GM23338 (cell line): ENCODE results near the gene RSU1. TPM values are rescaled to one million over a fixed set of nuclear protein-coding genes. Genes with fewer than 3 reads are reported as not detected.

Experiments used
- ATAC-seq: fragments of 200-7000 bp; cut with Tn5 transposase; 3 replicates; pipeline ENCODE4 v1.9.1; 2020
- DNase-seq: peaks from one replicate; pipeline ENCODE4 v3.0.0-alpha.2; 2015; ENCODE audit warnings: low spot score
- H2AFZ ChIP-seq: fragments of 200-600 bp; sonication (generic); 2 replicates; pipeline ENCODE4 v1.8.0; 2016; ENCODE audit warnings: antibody characterized with exemption, mild to moderate bottlenecking, moderate library complexity
- H3F3A ChIP-seq: fragments of 200-600 bp; sonication (generic); replicated peaks from 2 replicates; pipeline ENCODE4 v1.8.0; 2017; ENCODE audit warnings: antibody characterized with exemption, mixed run types, low read depth
- H3K27ac ChIP-seq: fragments of 200-600 bp; sonication (generic); 2 replicates; pipeline ENCODE4 v1.6.1; 2016; ENCODE audit warnings: low read depth
- H3K27me3 ChIP-seq: fragments of 200-600 bp; sonication (generic); 2 replicates; pipeline ENCODE4 v1.8.0; 2016; ENCODE audit warnings: mild to moderate bottlenecking, mixed run types, moderate library complexity; ENCODE audit not compliant: insufficient read depth
- H3K36me3 ChIP-seq: fragments of 200-600 bp; sonication (generic); 2 replicates; pipeline ENCODE4 v1.8.0; 2016; ENCODE audit warnings: mild to moderate bottlenecking; ENCODE audit not compliant: insufficient read depth
- H3K4me1 ChIP-seq: fragments of 200-600 bp; sonication (generic); 2 replicates; pipeline ENCODE4 v1.8.0; 2016; ENCODE audit warnings: mild to moderate bottlenecking, moderate library complexity; ENCODE audit not compliant: insufficient read depth
- H3K4me2 ChIP-seq: fragments of 200-600 bp; sonication (generic); 2 replicates; pipeline ENCODE4 v1.7.1; 2017; ENCODE audit warnings: mixed run types
- H3K4me3 ChIP-seq: fragments of 200-600 bp; sonication (generic); 2 replicates; pipeline ENCODE4 v1.6.1; 2016; ENCODE audit warnings: mixed run types
- H3K79me2 ChIP-seq: fragments of 200-600 bp; sonication (generic); replicated peaks from 2 replicates; pipeline ENCODE4 v1.8.0; 2017; ENCODE audit warnings: mild to moderate bottlenecking; ENCODE audit not compliant: insufficient read depth
- H3K9me2 ChIP-seq: fragments of 200-600 bp; sonication (generic); 2 replicates; pipeline ENCODE4 v1.8.0; 2017; ENCODE audit not compliant: insufficient read depth
- H4K20me1 ChIP-seq: fragments of 200-600 bp; sonication (generic); replicated peaks from 2 replicates; pipeline ENCODE4 v1.8.0; 2017; ENCODE audit warnings: mild to moderate bottlenecking; ENCODE audit not compliant: insufficient read depth
- H3K27ac Mint-ChIP-seq: 2 replicates; pipeline ENCODE4 v1.8.0; 2020; ENCODE audit warnings: inconsistent platforms, mild to moderate bottlenecking, moderate library complexity, mixed read lengths
- H3K27me3 Mint-ChIP-seq: 3 replicates; pipeline ENCODE4 v1.8.0; 2022; ENCODE audit warnings: low read depth, mild to moderate bottlenecking, moderate library complexity, mixed read lengths, inconsistent platforms; ENCODE audit not compliant: insufficient read depth, poor library complexity
- H3K36me3 Mint-ChIP-seq: 3 replicates; pipeline ENCODE4 v1.8.0; 2021; ENCODE audit warnings: low read depth, mild to moderate bottlenecking, inconsistent platforms, moderate library complexity, mixed read lengths
- H3K4me1 Mint-ChIP-seq: 3 replicates; pipeline ENCODE4 v1.8.0; 2020; ENCODE audit warnings: mild to moderate bottlenecking, inconsistent platforms, mixed read lengths
- H3K4me3 Mint-ChIP-seq: 3 replicates; pipeline ENCODE4 v1.8.0; 2021; ENCODE audit warnings: moderate library complexity, mild to moderate bottlenecking, inconsistent platforms, mixed read lengths
- H3K9me3 Mint-ChIP-seq: 3 replicates; pipeline ENCODE4 v1.8.0; 2020; ENCODE audit warnings: moderate library complexity, mild to moderate bottlenecking, inconsistent platforms, mixed read lengths
- EZH2 ChIP-seq: fragments of 200-600 bp; sonication (generic); IDR thresholded peaks from one replicate; pipeline ENCODE4 v1.8.0; 2017; ENCODE audit warnings: antibody characterized with exemption, mild to moderate bottlenecking, low read depth; ENCODE audit not compliant: unreplicated experiment
- STAT1 ChIP-seq: IDR thresholded peaks from one replicate; pipeline ENCODE4 v1.6.1; 2016; ENCODE audit warnings: antibody characterized with exemption; ENCODE audit not compliant: unreplicated experiment
- ZNF331 ChIP-seq: fragments of 250-450 bp; sonication (Bioruptor Pico); IDR thresholded peaks from 2 replicates; pipeline ENCODE4 v1.5.0; 2020; ENCODE audit warnings: low read depth, mild to moderate bottlenecking, moderate library complexity
- polyA plus RNA-seq: library from polyadenylated mRNA; unstranded; fragments of >200 nt; fragmentation: Nextera tagmentation; extraction: Ambion mirVana; gene quantifications from 2 replicates; pipeline ENCODE4 v1.2.1, GENCODE V29; 2016
- total RNA-seq: library from RNA; depleted of rRNA; stranded (reverse); fragments of >200 nt; shearing (Covaris generic); gene quantifications from 2 replicates; pipeline ENCODE4 v1.2.3, GENCODE V29; 2014
- TF ChIP-seq, protein P1 (sequence below), 2 experiments: fragments of 200-600 bp in 1 of 2; sonication (generic) in 1 of 2; conservative IDR thresholded peaks; 2 replicates each; pipeline versions ENCODE4 v1.5.1 to v1.6.1; 2016 to 2017; ENCODE audit warnings: antibody characterized with exemption in 2 of 2, low read depth in 2 of 2, mild to moderate bottlenecking in 2 of 2, moderate library complexity in 1 of 2
- TF ChIP-seq, protein P2 (sequence below): IDR thresholded peaks from one replicate; pipeline ENCODE4 v1.6.1; 2018; ENCODE audit warnings: antibody characterized with exemption; ENCODE audit not compliant: unreplicated experiment
- TF ChIP-seq, protein P3 (sequence below): fragments of 250-450 bp; sonication (Bioruptor Pico); IDR thresholded peaks from 2 replicates; pipeline ENCODE4 v1.5.0; 2020; ENCODE audit warnings: mild to moderate bottlenecking, moderate library complexity
- TF ChIP-seq, protein P4 (sequence below): IDR thresholded peaks from 2 replicates; pipeline ENCODE4 v1.6.1; 2016; ENCODE audit warnings: antibody characterized with exemption

The RSU1 gene
- total and polyA plus RNA-seq, 2 experiments from 2014 or later: 62.7 to 96.2 TPM

DNA sequence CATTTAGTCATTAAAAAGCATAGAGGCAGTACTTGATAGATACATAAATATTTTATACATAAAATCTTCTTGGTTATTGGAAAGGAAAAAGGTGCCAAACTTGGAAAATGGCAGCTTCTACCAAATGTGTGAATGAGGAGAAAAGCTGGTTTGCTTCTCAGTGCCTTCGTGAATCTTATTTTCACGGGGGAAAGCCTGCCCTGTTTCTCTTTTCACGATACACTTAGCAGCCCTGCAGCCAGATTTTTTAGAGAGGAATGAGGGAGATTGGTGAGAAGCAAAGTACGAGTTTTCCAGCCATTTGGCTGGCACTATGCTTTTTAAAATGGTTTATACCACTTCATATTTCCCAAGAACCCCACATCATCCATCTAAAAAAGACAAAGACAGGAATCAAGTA is 272.6 kb downstream of the RSU1 start (continued):
- TF ChIP-seq, protein P1, sequence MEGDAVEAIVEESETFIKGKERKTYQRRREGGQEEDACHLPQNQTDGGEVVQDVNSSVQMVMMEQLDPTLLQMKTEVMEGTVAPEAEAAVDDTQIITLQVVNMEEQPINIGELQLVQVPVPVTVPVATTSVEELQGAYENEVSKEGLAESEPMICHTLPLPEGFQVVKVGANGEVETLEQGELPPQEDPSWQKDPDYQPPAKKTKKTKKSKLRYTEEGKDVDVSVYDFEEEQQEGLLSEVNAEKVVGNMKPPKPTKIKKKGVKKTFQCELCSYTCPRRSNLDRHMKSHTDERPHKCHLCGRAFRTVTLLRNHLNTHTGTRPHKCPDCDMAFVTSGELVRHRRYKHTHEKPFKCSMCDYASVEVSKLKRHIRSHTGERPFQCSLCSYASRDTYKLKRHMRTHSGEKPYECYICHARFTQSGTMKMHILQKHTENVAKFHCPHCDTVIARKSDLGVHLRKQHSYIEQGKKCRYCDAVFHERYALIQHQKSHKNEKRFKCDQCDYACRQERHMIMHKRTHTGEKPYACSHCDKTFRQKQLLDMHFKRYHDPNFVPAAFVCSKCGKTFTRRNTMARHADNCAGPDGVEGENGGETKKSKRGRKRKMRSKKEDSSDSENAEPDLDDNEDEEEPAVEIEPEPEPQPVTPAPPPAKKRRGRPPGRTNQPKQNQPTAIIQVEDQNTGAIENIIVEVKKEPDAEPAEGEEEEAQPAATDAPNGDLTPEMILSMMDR (conservative IDR thresholded peaks at IDR 0.05; ENCODE audit: low read depth in 2 of 2): no peak
- TF ChIP-seq ZNF331 (CRISPR knock-in tag) (no peak), STAT1 (no peak)
- TF ChIP-seq, protein P2, sequence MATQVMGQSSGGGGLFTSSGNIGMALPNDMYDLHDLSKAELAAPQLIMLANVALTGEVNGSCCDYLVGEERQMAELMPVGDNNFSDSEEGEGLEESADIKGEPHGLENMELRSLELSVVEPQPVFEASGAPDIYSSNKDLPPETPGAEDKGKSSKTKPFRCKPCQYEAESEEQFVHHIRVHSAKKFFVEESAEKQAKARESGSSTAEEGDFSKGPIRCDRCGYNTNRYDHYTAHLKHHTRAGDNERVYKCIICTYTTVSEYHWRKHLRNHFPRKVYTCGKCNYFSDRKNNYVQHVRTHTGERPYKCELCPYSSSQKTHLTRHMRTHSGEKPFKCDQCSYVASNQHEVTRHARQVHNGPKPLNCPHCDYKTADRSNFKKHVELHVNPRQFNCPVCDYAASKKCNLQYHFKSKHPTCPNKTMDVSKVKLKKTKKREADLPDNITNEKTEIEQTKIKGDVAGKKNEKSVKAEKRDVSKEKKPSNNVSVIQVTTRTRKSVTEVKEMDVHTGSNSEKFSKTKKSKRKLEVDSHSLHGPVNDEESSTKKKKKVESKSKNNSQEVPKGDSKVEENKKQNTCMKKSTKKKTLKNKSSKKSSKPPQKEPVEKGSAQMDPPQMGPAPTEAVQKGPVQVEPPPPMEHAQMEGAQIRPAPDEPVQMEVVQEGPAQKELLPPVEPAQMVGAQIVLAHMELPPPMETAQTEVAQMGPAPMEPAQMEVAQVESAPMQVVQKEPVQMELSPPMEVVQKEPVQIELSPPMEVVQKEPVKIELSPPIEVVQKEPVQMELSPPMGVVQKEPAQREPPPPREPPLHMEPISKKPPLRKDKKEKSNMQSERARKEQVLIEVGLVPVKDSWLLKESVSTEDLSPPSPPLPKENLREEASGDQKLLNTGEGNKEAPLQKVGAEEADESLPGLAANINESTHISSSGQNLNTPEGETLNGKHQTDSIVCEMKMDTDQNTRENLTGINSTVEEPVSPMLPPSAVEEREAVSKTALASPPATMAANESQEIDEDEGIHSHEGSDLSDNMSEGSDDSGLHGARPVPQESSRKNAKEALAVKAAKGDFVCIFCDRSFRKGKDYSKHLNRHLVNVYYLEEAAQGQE: no peak

DNA sequence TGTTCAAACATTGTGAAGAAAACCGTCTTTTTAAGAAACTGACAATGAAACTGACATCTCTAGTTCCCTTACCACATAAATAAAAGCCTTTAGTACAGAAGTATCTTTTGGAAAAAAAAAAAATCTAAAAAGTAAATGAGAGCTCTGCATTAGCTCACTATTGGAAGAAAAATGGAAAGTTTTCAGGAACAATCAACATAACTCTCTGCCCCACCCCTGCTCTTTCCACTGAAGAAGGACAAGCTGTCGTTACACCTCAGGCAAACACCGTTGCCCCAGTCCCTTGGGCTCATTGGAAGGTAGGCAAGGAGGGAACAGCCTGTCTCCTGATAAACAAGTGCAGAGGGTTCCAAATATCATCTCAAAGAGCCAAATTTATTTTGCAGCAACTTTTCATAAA is 273.1 kb downstream of the RSU1 start:
- Mint-ChIP-seq H3K27me3 (peaks cover 2% of the 10 kb centered on the region), H3K36me3 (no peaks in the 10 kb centered on the region), H3K9me3 (no peaks in the 10 kb centered on the region; the same call in 2 of the 3 replicates), H3K4me1 (peaks cover 2% of the 10 kb centered on the region; the same call in 2 of the 3 replicates), H3K4me3 (no peak overlapping the region), H3K27ac (no peak overlapping the region)
- no peak overlapping the region for H3K27ac ChIP-seq
- H3K36me3 ChIP-seq: no peaks in the 10 kb centered on the region
- H4K20me1 ChIP-seq: no peaks in the 10 kb centered on the region
- DNase-seq: no peak
- H3K4me2 ChIP-seq: no peak overlapping the region
- no peaks in the 10 kb centered on the region for H3K79me2 ChIP-seq
- H3K4me1 ChIP-seq: no peaks in the 10 kb centered on the region
- H3K27me3 ChIP-seq: no peaks in the 10 kb centered on the region
- no peak overlapping the region for H2AFZ ChIP-seq
- no peak overlapping the region for H3K4me3 ChIP-seq
- no peaks in the 10 kb centered on the region for H3F3A ChIP-seq
- TF ChIP-seq, protein P3, sequence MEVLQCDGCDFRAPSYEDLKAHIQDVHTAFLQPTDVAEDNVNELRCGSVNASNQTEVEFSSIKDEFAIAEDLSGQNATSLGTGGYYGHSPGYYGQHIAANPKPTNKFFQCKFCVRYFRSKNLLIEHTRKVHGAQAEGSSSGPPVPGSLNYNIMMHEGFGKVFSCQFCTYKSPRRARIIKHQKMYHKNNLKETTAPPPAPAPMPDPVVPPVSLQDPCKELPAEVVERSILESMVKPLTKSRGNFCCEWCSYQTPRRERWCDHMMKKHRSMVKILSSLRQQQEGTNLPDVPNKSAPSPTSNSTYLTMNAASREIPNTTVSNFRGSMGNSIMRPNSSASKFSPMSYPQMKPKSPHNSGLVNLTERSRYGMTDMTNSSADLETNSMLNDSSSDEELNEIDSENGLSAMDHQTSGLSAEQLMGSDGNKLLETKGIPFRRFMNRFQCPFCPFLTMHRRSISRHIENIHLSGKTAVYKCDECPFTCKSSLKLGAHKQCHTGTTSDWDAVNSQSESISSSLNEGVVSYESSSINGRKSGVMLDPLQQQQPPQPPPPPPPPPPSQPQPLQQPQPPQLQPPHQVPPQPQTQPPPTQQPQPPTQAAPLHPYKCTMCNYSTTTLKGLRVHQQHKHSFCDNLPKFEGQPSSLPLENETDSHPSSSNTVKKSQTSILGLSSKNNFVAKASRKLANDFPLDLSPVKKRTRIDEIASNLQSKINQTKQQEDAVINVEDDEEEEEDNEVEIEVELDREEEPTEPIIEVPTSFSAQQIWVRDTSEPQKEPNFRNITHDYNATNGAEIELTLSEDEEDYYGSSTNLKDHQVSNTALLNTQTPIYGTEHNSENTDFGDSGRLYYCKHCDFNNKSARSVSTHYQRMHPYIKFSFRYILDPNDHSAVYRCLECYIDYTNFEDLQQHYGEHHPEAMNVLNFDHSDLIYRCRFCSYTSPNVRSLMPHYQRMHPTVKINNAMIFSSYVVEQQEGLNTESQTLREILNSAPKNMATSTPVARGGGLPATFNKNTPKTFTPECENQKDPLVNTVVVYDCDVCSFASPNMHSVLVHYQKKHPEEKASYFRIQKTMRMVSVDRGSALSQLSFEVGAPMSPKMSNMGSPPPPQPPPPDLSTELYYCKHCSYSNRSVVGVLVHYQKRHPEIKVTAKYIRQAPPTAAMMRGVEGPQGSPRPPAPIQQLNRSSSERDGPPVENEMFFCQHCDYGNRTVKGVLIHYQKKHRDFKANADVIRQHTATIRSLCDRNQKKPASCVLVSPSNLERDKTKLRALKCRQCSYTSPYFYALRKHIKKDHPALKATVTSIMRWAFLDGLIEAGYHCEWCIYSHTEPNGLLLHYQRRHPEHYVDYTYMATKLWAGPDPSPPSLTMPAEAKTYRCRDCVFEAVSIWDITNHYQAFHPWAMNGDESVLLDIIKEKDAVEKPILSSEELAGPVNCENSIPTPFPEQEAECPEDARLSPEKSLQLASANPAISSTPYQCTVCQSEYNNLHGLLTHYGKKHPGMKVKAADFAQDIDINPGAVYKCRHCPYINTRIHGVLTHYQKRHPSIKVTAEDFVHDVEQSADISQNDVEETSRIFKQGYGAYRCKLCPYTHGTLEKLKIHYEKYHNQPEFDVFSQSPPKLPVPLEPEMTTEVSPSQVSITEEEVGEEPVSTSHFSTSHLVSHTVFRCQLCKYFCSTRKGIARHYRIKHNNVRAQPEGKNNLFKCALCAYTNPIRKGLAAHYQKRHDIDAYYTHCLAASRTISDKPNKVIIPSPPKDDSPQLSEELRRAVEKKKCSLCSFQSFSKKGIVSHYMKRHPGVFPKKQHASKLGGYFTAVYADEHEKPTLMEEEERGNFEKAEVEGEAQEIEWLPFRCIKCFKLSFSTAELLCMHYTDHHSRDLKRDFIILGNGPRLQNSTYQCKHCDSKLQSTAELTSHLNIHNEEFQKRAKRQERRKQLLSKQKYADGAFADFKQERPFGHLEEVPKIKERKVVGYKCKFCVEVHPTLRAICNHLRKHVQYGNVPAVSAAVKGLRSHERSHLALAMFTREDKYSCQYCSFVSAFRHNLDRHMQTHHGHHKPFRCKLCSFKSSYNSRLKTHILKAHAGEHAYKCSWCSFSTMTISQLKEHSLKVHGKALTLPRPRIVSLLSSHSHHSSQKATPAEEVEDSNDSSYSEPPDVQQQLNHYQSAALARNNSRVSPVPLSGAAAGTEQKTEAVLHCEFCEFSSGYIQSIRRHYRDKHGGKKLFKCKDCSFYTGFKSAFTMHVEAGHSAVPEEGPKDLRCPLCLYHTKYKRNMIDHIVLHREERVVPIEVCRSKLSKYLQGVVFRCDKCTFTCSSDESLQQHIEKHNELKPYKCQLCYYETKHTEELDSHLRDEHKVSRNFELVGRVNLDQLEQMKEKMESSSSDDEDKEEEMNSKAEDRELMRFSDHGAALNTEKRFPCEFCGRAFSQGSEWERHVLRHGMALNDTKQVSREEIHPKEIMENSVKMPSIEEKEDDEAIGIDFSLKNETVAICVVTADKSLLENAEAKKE (CRISPR knock-in tag): no peak
- TF ChIP-seq EZH2 (no peak), ZNF331 (CRISPR knock-in tag) (no peak)
- TF ChIP-seq, protein P4, sequence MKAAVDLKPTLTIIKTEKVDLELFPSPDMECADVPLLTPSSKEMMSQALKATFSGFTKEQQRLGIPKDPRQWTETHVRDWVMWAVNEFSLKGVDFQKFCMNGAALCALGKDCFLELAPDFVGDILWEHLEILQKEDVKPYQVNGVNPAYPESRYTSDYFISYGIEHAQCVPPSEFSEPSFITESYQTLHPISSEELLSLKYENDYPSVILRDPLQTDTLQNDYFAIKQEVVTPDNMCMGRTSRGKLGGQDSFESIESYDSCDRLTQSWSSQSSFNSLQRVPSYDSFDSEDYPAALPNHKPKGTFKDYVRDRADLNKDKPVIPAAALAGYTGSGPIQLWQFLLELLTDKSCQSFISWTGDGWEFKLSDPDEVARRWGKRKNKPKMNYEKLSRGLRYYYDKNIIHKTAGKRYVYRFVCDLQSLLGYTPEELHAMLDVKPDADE: no peak
- ATAC-seq: no peak
- H3K9me2 ChIP-seq: no peaks in the 10 kb centered on the region
